ENCODE results near the gene GDF7. TPM values are rescaled to one million over a fixed set of nuclear protein-coding genes. Genes with fewer than 3 reads are reported as not detected.

The GDF7 gene
- total RNA-seq, 1 experiment from 2014 or later = 0.02 TPM

- no peak for TF ChIP-seq ELF1 (IDR thresholded peaks at IDR 0.05; ENCODE audit: borderline replicate concordance, low read depth)
Measured at GRCh38 chr2:20724500-20725053, 57.6 kb downstream of the GDF7 start (continued).

DNA sequence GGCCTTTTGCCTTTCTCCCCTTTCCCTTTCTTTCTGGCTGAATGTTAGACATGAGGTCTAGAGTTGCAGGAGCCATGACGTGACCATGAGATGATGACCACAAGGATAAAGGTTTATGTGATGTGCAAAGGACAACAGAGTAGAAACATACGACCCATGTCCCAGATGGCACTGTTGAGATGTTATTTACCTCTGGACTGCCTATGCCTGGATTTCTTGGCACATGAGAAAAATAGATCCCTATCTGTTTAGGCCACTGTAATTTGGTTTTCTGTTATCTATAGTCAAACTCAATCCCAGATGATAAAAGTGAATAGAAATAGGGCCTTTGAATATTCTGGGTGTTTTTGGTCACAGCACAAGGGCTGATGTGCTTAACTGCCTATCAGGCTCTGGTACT, 58.8 kb downstream of the GDF7 start:
- intact Hi-C loops (cut with micrococcal nuclease) = no loop called here
- ATAC-seq (no peak), DNase-seq (ENCODE audit: low read depth, low spot score) (no peak)
- H3K4me3 ChIP-seq (replicated peaks in 1 of 2; ENCODE audit: low read depth in 1 of 2, low read length in 2 of 2) = no peak overlapping the region
- H3K9ac ChIP-seq (ENCODE audit: low read length) = no peak overlapping the region
- H3K36me3 ChIP-seq (ENCODE audit: control insufficient read depth in 1 of 2, insufficient read depth in 2 of 2, low read length in 2 of 2) = no peaks in the 10 kb centered on the region
- H3K27me3 ChIP-seq (ENCODE audit: insufficient read depth, low read length) = no peaks in the 10 kb centered on the region
- H3K9me3 ChIP-seq (ENCODE audit: control insufficient read depth in 1 of 2, insufficient read depth in 1 of 2, low read depth in 1 of 2, low read length in 2 of 2) = no peaks in the 10 kb centered on the region
- no peaks in the 10 kb centered on the region for H3K4me1 ChIP-seq (ENCODE audit: control insufficient read depth in 1 of 2, insufficient read depth in 2 of 2, low read length in 2 of 2)
- no peaks in the 10 kb centered on the region for H3K9me2 ChIP-seq (ENCODE audit: insufficient read depth)
- no peak overlapping the region for H3K27ac ChIP-seq (ENCODE audit: low read depth, low read length)
- POLR2A ChIA-PET = no interaction called here
- no TSS peak for BruUV-seq (replicated peaks)
- no peak overlapping the region for H2AFZ ChIP-seq (ENCODE audit: low read depth, low read length, poor library complexity, severe bottlenecking)
- TF ChIP-seq ELF1 (IDR thresholded peaks at IDR 0.05; ENCODE audit: borderline replicate concordance, low read depth) (no peak), SIN3A (IDR thresholded peaks at IDR 0.05; ENCODE audit: low read depth) (no peak), CBX3 (IDR thresholded peaks at IDR 0.05; ENCODE audit: low read depth) (no peak), ZNF274 (IDR thresholded peaks at IDR 0.05; ENCODE audit: low read depth, low read length) (no peak), SP1 (IDR thresholded peaks at IDR 0.05; ENCODE audit: low read depth) (no peak)
- RAD21 ChIA-PET (ENCODE audit: low non-redundant PET in 1 of 2, low total read pairs in 2 of 2, uncharacterized antibody in 2 of 2, unreplicated experiment in 2 of 2) = no interaction called here
- CTCF ChIA-PET = no interaction called here
- H4K20me1 ChIP-seq (ENCODE audit: insufficient read depth) = no peaks in the 10 kb centered on the region
- H3K79me2 ChIP-seq (ENCODE audit: insufficient read depth, low read length) = no peaks in the 10 kb centered on the region
- H3K4me2 ChIP-seq (ENCODE audit: low read length) = no peak overlapping the region

DNA sequence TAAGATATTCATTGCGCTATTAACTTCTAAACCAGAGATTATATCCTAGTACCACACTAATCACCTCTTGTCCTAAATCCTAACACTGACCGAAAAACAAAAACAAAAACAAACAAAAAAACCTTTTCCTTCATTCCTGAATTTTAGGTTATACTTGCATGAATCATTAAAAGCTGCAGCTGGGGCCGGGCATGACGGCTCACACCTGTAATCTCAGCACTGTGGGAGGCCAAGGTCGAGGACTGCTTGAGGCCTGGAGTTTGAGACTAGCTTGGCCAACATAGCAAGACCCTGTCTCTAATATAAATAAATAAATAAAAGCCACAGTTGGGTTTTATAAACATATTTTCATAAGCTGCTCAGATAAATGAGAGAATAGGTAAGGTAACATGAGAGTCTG, 60.0 kb downstream of the GDF7 start:
- no peaks in the 10 kb centered on the region for H3K9me3 ChIP-seq (ENCODE audit: control insufficient read depth in 1 of 2, insufficient read depth in 1 of 2, low read depth in 1 of 2, low read length in 2 of 2)
- BruUV-seq (replicated peaks) = no TSS peak
- POLR2A ChIA-PET = no interaction called here
- H3K4me2 ChIP-seq (ENCODE audit: low read length) = no peak overlapping the region
- H3K27me3 ChIP-seq (ENCODE audit: insufficient read depth, low read length) = no peaks in the 10 kb centered on the region
- H3K27ac ChIP-seq (ENCODE audit: low read depth, low read length) = no peak overlapping the region
- no peak for ATAC-seq
- CTCF ChIA-PET = interaction anchor here (1.5 kb wide), 1 partner anchor 55 kb away, joined by 4 read pairs; no protein-coding TSS in a partner anchor
- no peak overlapping the region for H2AFZ ChIP-seq (ENCODE audit: low read depth, low read length, poor library complexity, severe bottlenecking)
- no peak overlapping the region for H3K4me3 ChIP-seq (replicated peaks in 1 of 2; ENCODE audit: low read depth in 1 of 2, low read length in 2 of 2)
- RAD21 ChIA-PET (ENCODE audit: low non-redundant PET in 1 of 2, low total read pairs in 2 of 2, uncharacterized antibody in 2 of 2, unreplicated experiment in 2 of 2) = no interaction called here
- no peaks in the 10 kb centered on the region for H3K79me2 ChIP-seq (ENCODE audit: insufficient read depth, low read length)
- intact Hi-C loops (cut with micrococcal nuclease) = no loop called here
- DNase-seq (ENCODE audit: low read depth, low spot score) = no peak
- H3K36me3 ChIP-seq (ENCODE audit: control insufficient read depth in 1 of 2, insufficient read depth in 2 of 2, low read length in 2 of 2) = no peaks in the 10 kb centered on the region
- H4K20me1 ChIP-seq (ENCODE audit: insufficient read depth) = no peaks in the 10 kb centered on the region
- H3K9me2 ChIP-seq (ENCODE audit: insufficient read depth) = no peaks in the 10 kb centered on the region
- H3K4me1 ChIP-seq (ENCODE audit: control insufficient read depth in 1 of 2, insufficient read depth in 2 of 2, low read length in 2 of 2) = no peaks in the 10 kb centered on the region
- no peak overlapping the region for H3K9ac ChIP-seq (ENCODE audit: low read length)
- TF ChIP-seq FOSL1 (IDR thresholded peaks at IDR 0.05; ENCODE audit: low read depth) = no peak
- no peak for TF ChIP-seq EGR1 (IDR thresholded peaks at IDR 0.05; ENCODE audit: low read depth)
- TF ChIP-seq CTCF (IDR thresholded peaks at IDR 0.05 in 2 of 3, conservative IDR thresholded peaks at IDR 0.05 in 1 of 3; ENCODE audit: borderline replicate concordance in 1 of 3, insufficient read depth in 1 of 3, low read depth in 2 of 3, low read length in 2 of 3) = no peak
- no peak for TF ChIP-seq EZH2 (IDR thresholded peaks at IDR 0.05)
- TF ChIP-seq POLR2AphosphoS5 (IDR thresholded peaks at IDR 0.05; ENCODE audit: low read depth, low read length) = no peak
- TF ChIP-seq, protein P1, sequence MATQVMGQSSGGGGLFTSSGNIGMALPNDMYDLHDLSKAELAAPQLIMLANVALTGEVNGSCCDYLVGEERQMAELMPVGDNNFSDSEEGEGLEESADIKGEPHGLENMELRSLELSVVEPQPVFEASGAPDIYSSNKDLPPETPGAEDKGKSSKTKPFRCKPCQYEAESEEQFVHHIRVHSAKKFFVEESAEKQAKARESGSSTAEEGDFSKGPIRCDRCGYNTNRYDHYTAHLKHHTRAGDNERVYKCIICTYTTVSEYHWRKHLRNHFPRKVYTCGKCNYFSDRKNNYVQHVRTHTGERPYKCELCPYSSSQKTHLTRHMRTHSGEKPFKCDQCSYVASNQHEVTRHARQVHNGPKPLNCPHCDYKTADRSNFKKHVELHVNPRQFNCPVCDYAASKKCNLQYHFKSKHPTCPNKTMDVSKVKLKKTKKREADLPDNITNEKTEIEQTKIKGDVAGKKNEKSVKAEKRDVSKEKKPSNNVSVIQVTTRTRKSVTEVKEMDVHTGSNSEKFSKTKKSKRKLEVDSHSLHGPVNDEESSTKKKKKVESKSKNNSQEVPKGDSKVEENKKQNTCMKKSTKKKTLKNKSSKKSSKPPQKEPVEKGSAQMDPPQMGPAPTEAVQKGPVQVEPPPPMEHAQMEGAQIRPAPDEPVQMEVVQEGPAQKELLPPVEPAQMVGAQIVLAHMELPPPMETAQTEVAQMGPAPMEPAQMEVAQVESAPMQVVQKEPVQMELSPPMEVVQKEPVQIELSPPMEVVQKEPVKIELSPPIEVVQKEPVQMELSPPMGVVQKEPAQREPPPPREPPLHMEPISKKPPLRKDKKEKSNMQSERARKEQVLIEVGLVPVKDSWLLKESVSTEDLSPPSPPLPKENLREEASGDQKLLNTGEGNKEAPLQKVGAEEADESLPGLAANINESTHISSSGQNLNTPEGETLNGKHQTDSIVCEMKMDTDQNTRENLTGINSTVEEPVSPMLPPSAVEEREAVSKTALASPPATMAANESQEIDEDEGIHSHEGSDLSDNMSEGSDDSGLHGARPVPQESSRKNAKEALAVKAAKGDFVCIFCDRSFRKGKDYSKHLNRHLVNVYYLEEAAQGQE (IDR thresholded peaks at IDR 0.05; ENCODE audit: low read depth) = no peak
- no peak for TF ChIP-seq SRF (IDR thresholded peaks at IDR 0.05; ENCODE audit: low read depth)
- TF ChIP-seq YY1 (IDR thresholded peaks at IDR 0.05; ENCODE audit: extremely low read depth, insufficient replicate concordance, low read depth, low read length) = no peak
- TF ChIP-seq SP1 (IDR thresholded peaks at IDR 0.05; ENCODE audit: low read depth) = no peak
- TF ChIP-seq CBX3 (IDR thresholded peaks at IDR 0.05; ENCODE audit: low read depth) = no peak
- TF ChIP-seq TCF7L2 (IDR thresholded peaks at IDR 0.05; ENCODE audit: borderline replicate concordance, extremely low read depth, insufficient read depth, insufficient read length) = no peak
